Upper lobe of left lung (tissue), 4 donors: ENCODE results near the gene CCDC54.

ENCODE experiments used
- POLR2A ChIP-seq, 4 donors: fragments of 450-650 bp; IDR thresholded peaks; one replicate each; pipeline ENCODE4 v1.5.1; 2016 to 2017; ENCODE audit warnings: antibody characterized with exemption in 4 of 4, mild to moderate bottlenecking in 2 of 4
- TF ChIP-seq, protein P1 (sequence below), 6 experiments: fragments of 450-650 bp in 4 of 6; fragments of 200-600 bp in 2 of 6; sonication (generic) in 2 of 6; IDR thresholded peaks; one replicate each; pipeline ENCODE4 v1.5.1; 2016 to 2019; ENCODE audit warnings: antibody characterized with exemption in 6 of 6

DNA sequence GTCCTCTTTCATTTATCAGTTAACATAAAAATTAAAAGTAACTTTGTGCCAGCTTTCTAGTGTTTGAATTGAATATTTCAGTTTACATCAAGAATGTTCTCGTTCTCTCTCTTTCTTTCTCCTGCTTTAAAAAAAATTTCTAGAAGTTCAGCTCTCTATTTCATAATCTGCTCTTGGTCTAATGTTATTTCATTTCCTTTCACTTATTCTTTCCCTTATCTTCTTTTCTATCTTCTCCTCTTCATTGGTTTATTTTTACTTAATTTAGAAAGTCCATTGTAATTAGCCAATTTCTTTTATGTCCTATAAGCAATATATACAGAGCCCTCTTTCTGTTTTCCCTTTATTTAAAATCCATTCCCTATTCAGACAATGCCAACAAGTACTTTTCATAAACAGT is 44.6 kb downstream of the CCDC54 start:
- TF ChIP-seq, protein P1, sequence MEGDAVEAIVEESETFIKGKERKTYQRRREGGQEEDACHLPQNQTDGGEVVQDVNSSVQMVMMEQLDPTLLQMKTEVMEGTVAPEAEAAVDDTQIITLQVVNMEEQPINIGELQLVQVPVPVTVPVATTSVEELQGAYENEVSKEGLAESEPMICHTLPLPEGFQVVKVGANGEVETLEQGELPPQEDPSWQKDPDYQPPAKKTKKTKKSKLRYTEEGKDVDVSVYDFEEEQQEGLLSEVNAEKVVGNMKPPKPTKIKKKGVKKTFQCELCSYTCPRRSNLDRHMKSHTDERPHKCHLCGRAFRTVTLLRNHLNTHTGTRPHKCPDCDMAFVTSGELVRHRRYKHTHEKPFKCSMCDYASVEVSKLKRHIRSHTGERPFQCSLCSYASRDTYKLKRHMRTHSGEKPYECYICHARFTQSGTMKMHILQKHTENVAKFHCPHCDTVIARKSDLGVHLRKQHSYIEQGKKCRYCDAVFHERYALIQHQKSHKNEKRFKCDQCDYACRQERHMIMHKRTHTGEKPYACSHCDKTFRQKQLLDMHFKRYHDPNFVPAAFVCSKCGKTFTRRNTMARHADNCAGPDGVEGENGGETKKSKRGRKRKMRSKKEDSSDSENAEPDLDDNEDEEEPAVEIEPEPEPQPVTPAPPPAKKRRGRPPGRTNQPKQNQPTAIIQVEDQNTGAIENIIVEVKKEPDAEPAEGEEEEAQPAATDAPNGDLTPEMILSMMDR (IDR thresholded peaks at IDR 0.05) = no peak
- TF ChIP-seq POLR2A (IDR thresholded peaks at IDR 0.05) = no peak
